Glomerular endothelial cell (primary cell): ENCODE results near the gene COL6A6. TPM values are rescaled to one million over a fixed set of nuclear protein-coding genes. Genes with fewer than 3 reads are reported as not detected.

Source experiments
- DNase-seq: peaks from one replicate; pipeline ENCODE4 v3.0.0-alpha.2; 2011; ENCODE audit warnings: low read depth, low spot score; ENCODE audit errors: extremely low read depth
- total RNA-seq: library from RNA; depleted of rRNA; stranded (reverse); fragments of >200 nt; gene quantifications from 2 replicates; pipeline ENCODE4 v1.2.3, GENCODE V29; 2015

Gene COL6A6, protein sequence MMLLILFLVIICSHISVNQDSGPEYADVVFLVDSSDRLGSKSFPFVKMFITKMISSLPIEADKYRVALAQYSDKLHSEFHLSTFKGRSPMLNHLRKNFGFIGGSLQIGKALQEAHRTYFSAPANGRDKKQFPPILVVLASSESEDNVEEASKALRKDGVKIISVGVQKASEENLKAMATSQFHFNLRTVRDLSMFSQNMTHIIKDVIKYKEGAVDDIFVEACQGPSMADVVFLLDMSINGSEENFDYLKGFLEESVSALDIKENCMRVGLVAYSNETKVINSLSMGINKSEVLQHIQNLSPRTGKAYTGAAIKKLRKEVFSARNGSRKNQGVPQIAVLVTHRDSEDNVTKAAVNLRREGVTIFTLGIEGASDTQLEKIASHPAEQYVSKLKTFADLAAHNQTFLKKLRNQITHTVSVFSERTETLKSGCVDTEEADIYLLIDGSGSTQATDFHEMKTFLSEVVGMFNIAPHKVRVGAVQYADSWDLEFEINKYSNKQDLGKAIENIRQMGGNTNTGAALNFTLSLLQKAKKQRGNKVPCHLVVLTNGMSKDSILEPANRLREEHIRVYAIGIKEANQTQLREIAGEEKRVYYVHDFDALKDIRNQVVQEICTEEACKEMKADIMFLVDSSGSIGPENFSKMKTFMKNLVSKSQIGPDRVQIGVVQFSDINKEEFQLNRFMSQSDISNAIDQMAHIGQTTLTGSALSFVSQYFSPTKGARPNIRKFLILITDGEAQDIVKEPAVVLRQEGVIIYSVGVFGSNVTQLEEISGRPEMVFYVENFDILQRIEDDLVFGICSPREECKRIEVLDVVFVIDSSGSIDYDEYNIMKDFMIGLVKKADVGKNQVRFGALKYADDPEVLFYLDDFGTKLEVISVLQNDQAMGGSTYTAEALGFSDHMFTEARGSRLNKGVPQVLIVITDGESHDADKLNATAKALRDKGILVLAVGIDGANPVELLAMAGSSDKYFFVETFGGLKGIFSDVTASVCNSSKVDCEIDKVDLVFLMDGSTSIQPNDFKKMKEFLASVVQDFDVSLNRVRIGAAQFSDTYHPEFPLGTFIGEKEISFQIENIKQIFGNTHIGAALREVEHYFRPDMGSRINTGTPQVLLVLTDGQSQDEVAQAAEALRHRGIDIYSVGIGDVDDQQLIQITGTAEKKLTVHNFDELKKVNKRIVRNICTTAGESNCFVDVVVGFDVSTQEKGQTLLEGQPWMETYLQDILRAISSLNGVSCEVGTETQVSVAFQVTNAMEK (N-terminal part only)
- not detected in 2 replicates for total RNA-seq

- no peak for DNase-seq
These were observed at the start of gene COL6A6 for GRCh38 chr3:130516645-130517512. TSS of gene COL6A6 (plus strand) at chr3:130517177. CDS start at chr3:130560365, 43,188 bp downstream.

DNA sequence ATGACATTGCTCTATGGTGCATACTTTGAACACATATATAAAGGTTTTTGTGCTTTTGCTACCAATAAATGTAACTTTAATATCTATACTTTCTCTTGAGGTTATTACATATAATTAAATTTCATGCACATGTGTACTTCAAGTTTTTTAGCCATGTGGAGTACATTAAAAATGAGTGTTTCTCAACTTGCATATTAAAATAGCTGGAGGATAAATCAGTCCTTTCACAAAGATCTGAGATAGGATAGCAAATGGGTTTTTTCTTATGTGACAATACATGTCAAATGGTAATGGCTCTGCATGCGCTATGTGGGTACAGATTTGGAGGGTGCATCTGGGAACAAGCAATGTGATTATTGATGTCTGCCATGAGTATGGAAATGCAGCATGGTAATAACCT lies 48.7 kb upstream of the COL6A6 start:
- DNase-seq: no peak

GRCh38 chr3:130470126-130470525 lies 46.9 kb upstream of the COL6A6 start:
- DNase-seq: no peak

- no peak for DNase-seq
These were observed 43.6 kb upstream of the COL6A6 start for GRCh38 chr3:130473416-130473815.

- DNase-seq: no peak
These were observed 36.2 kb upstream of the COL6A6 start for GRCh38 chr3:130480736-130481135.

GRCh38 chr3:130488288-130488687 lies 28.7 kb upstream of the COL6A6 start:
- DNase-seq: no peak

- DNase-seq: no peak
These were observed 28.1 kb upstream of the COL6A6 start for GRCh38 chr3:130488769-130489450.

DNA sequence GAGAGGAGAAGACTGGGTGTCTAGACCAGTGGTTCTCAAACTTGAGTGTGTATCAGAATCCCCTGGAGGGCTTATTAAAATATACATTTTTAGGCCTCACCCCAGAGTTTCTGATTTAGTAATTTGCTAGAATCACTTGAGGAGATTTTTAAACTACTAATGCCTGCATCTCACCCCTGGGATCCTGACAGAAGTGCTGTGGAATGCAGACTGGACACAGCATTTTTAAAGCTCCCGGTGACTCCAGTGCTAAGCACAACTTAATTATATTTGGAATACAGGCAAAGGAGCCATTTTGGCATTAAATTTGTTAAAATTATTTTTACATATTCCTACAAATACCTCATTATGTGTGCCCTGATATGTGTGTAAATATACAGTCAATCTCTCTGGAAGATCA lies 26.7 kb upstream of the COL6A6 start:
- no peak for DNase-seq

- no peak for DNase-seq
These were observed 25.5 kb upstream of the COL6A6 start for GRCh38 chr3:130491431-130491830.

GRCh38 chr3:130504701-130505100 lies 12.3 kb upstream of the COL6A6 start:
- no peak for DNase-seq

DNA sequence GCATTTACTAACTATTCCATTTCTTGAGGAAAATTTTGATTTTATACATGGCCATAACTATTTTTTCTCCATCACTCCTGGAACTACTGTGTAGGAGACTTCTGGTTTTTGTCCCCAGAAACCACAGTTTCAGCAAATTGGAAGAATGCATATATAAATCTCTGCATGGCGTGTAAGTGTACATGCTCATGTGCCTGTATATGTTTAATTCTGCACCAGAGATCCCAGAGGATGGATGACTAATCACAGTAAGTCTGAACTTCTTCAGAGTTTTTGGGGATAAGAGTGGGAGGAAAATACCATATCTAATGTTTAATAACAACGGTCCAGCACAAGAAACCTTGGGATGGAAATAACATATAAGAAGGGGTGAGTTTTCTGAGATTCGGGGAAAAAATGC lies 10.9 kb upstream of the COL6A6 start:
- no peak for DNase-seq

DNA sequence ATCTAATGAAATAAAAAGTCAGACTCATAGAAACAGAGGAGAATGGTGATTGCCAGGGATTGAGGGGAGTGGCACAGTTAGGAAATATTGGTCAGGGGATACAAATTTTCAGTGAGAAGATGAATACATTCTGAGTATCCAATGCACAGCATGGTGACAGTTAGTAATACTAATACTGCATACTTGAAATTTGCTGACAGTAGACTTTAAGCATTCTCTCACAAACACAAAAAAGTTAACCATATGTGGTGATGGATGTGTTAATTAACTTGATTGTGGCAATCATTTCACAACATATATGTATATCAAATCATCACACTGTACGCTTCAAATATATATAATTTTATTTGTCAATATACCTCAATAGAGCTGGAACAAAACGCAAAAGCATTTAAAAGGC lies 9.2 kb upstream of the COL6A6 start:
- DNase-seq: no peak

- DNase-seq: no peak
These were observed 8.0 kb upstream of the COL6A6 start for GRCh38 chr3:130509008-130509407.

DNA sequence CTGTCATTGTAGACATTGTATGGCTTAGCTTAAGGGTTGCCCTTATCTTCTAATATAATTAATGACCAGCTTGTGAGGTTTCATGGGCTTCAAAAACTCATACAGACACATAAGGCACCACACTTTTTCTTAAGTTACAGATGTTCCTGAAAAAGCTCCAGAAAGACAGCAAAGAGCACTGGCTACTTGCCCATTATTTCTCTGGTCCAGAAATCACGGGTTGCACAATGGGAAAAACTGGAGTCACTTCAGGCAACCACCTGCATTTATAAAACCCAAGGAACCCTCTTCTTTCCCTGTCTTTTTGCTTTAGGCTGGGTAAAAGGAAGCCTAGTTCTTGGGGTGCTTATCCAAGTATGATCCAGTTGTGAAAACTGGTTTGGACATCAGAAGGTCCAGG lies 2.3 kb upstream of the COL6A6 start:
- DNase-seq: no peak

DNA sequence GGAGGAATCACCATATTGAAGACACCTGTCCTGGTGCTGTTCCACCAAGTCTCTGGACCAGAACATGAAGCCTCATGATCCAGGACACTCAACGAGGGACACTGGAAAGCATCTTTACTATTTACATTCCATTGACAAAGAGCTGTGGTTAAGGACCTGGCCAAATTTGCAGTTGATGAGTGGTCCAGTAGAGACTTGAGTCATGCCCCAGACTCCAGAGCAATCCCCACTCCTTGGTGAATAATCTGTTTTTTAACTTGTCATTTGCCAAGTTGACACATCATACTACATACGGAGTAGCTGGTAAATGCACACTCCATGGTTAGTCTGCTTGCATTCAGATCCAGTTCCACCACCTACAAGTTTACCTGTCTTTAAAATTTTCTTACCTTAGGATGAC lies 1.2 kb upstream of the COL6A6 start:
- no peak for DNase-seq

- DNase-seq: no peak
These were observed 625 bp downstream of the COL6A6 start for GRCh38 chr3:130517602-130518001.

GRCh38 chr3:130519754-130520153 lies 2.8 kb downstream of the COL6A6 start:
- no peak for DNase-seq

DNA sequence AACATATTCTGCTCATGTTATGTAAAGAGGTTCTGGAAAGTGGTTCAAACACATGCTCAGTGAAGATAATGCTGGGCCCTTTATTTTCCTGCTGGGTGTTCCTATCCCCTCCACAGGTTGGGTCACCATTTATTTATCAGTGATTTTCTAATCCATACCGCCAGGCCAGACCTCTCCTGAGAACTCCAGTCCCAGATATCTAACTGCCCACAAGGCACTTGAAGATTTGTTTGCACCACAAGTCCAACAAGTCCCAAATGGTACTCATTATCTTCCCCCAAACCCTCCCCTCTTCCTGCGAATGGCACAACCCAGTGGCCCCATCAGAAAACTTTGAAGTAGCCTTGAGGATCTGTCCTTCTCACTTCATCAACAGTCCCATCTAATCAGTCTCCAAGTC lies 5.4 kb downstream of the COL6A6 start:
- DNase-seq: no peak

GRCh38 chr3:130527426-130527825 lies 10.4 kb downstream of the COL6A6 start:
- DNase-seq: no peak

DNA sequence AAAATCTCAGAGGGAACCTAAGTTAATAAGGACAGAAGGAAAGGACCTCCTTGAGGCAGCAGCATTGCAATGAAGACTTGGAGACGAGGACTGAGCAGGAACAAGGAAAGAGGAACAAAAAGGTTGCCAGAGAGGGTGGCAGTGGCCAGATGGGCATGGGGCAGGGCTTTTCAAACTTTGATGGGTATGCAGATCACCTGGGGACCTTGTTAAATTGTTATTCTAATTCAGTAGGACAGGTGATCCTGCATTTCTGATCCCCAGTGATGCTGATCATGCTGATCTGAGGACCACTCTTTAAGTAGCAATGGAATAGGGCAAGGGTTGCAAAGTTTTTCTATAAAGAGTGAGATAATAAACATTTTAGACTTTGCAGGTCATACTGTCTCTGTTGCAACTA lies 11.1 kb downstream of the COL6A6 start:
- no peak for DNase-seq
